Fibroblast of mammary gland (primary cell): ENCODE results near the gene TP53I11.

Experiments
- DNase-seq: peaks from one replicate; pipeline ENCODE4 v3.0.0-alpha.2; 2010; ENCODE audit warnings: low read depth
- H3K4me3 ChIP-seq: 2 replicates; pipeline ENCODE4 v1.5.1; 2011; ENCODE audit warnings: low read depth, mild to moderate bottlenecking, low read length, moderate library complexity; ENCODE audit not compliant: control insufficient read depth
- CTCF ChIP-seq: conservative IDR thresholded peaks from 2 replicates; pipeline ENCODE4 v1.5.1; 2011; ENCODE audit warnings: low read depth, low read length, inconsistent platforms; ENCODE audit not compliant: control insufficient read depth, insufficient read depth

Gene TP53I11

GRCh38 chr11:44885919-44886789 is 64.5 kb downstream of the TP53I11 start:
- no peak for DNase-seq
- no peak for TF ChIP-seq CTCF
- no peak overlapping the region for H3K4me3 ChIP-seq

- no peak for TF ChIP-seq CTCF
- no peak for DNase-seq
- no peak overlapping the region for H3K4me3 ChIP-seq
These were observed 65.4 kb downstream of the TP53I11 start for GRCh38 chr11:44885065-44885810.

- TF ChIP-seq CTCF: no peak
- DNase-seq: no peak
- no peak overlapping the region for H3K4me3 ChIP-seq
These were observed 66.6 kb downstream of the TP53I11 start for GRCh38 chr11:44884056-44884455.

GRCh38 chr11:44883277-44883676 is 67.4 kb downstream of the TP53I11 start:
- no peak for TF ChIP-seq CTCF
- no peak for DNase-seq
- H3K4me3 ChIP-seq: no peak overlapping the region
